ENCODE measurements around the gene SUGCT.
A peak's percentile ranks its signal among the peaks of the same experiment; 100 is the strongest.
"Not testable (repeated sequence)": the region's sequence is repeated elsewhere in the genome, so short reads cannot be mapped to it uniquely, and the experiment has no call there.

Gene SUGCT

GRCh38 chr7:40268810-40269209 is 134.0 kb downstream of the SUGCT start:
- H2BK120ac ChIP-seq (ENCODE audit: insufficient read depth, low read length, poor library complexity); H3K4me2 ChIP-seq (ENCODE audit: low read length); H3K79me1 ChIP-seq (ENCODE audit: low read length); H2AFZ ChIP-seq (ENCODE audit: insufficient read depth, low read length, poor library complexity); H3K4me1 ChIP-seq (ENCODE audit: control insufficient read depth in 1 of 2, insufficient read depth in 2 of 2, low read length in 2 of 2); H4K8ac ChIP-seq (ENCODE audit: low read depth, low read length); H3K27me3 ChIP-seq (ENCODE audit: insufficient read depth, low read length); H4K12ac ChIP-seq (ENCODE audit: low read depth, low read length); H4K91ac ChIP-seq (ENCODE audit: low read depth, low read length); H3K79me2 ChIP-seq (ENCODE audit: control insufficient read depth, insufficient read depth, low read length, poor library complexity); H3K9me3 ChIP-seq (ENCODE audit: insufficient read depth, low read depth, low read length); H3K4ac ChIP-seq (ENCODE audit: low read depth, low read length); H3K36me3 ChIP-seq (ENCODE audit: control insufficient read depth in 1 of 2, insufficient read depth in 2 of 2, low read length in 2 of 2); H3K9ac ChIP-seq (ENCODE audit: low read length); H3K18ac ChIP-seq (ENCODE audit: low read length); H3K14ac ChIP-seq (ENCODE audit: low read length); H2BK5ac ChIP-seq (ENCODE audit: low read depth, low read length, poor library complexity); H2AK5ac ChIP-seq (ENCODE audit: low read length); H2BK12ac ChIP-seq (ENCODE audit: low read length); H3K27ac ChIP-seq (ENCODE audit: low read depth, low read length); H3K23ac ChIP-seq (ENCODE audit: low read length); H3K4me3 ChIP-seq (ENCODE audit: low read depth, low read length): not testable (repeated sequence)
- no CpG with 5 or more reads among the region's 5 CpGs for WGBS (ENCODE audit: extremely low coverage, insufficient coverage, insufficient read length)
- peak in 1 of 2 donors; percentile 20 for DNase-seq

GRCh38 chr7:40276061-40276460 is 141.3 kb downstream of the SUGCT start:
- Histone ChIP-seq H2AFZ (ENCODE audit: insufficient read depth, low read length, poor library complexity) (no peak overlapping the region), H3K79me1 (ENCODE audit: low read length) (no peaks in the 10 kb centered on the region), H4K12ac (ENCODE audit: low read depth, low read length) (no peak overlapping the region), H2BK12ac (ENCODE audit: low read length) (no peak overlapping the region), H3K4me3 (ENCODE audit: low read depth, low read length) (no peak overlapping the region), H3K9me3 (ENCODE audit: insufficient read depth, low read depth, low read length) (no peaks in the 10 kb centered on the region), H2AK5ac (ENCODE audit: low read length) (no peak overlapping the region), H3K27ac (ENCODE audit: low read depth, low read length) (no peak overlapping the region), H3K23ac (ENCODE audit: low read length) (no peak overlapping the region), H3K18ac (ENCODE audit: low read length) (no peak overlapping the region), H3K4ac (ENCODE audit: low read depth, low read length) (no peak overlapping the region), H4K91ac (ENCODE audit: low read depth, low read length) (no peak overlapping the region), H2BK120ac (ENCODE audit: insufficient read depth, low read length, poor library complexity) (no peak overlapping the region), H2BK5ac (ENCODE audit: low read depth, low read length, poor library complexity) (no peak overlapping the region), H4K8ac (ENCODE audit: low read depth, low read length) (no peak overlapping the region), H3K9ac (ENCODE audit: low read length) (no peak overlapping the region), H3K4me2 (ENCODE audit: low read length) (no peak overlapping the region), H3K79me2 (ENCODE audit: control insufficient read depth, insufficient read depth, low read length, poor library complexity) (no peaks in the 10 kb centered on the region), H3K4me1 (ENCODE audit: control insufficient read depth in 1 of 2, insufficient read depth in 2 of 2, low read length in 2 of 2) (no peaks in the 10 kb centered on the region), H3K27me3 (ENCODE audit: insufficient read depth, low read length) (no peaks in the 10 kb centered on the region), H3K36me3 (ENCODE audit: control insufficient read depth in 1 of 2, insufficient read depth in 2 of 2, low read length in 2 of 2) (no peaks in the 10 kb centered on the region), H3K14ac (ENCODE audit: low read length) (no peak overlapping the region)
- no CpG with 5 or more reads among the region's 2 CpGs for WGBS (ENCODE audit: extremely low coverage, insufficient coverage, insufficient read length)
- DNase-seq: no peak

DNA sequence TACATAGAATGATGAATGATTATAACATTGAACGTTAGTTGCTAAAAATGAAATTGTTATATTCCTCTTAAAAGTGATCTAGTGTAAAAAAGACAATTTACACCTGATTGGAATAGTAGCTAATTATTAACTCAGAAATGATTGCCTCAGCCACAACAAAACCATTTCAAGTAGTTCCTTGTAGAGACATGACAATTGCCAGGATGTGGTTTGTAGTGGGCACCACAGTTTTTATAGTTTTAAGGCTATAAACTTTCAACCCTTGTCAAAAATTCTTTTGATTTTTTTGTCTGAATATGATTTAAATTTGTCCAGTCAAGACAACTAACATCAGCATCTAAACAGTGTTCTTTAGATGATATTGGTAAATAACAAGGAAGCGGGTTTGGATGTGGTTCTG is 145.2 kb downstream of the SUGCT start:
- Histone ChIP-seq H3K27ac (ENCODE audit: low read depth, low read length) (no peak overlapping the region), H3K14ac (ENCODE audit: low read length) (no peak overlapping the region), H4K8ac (ENCODE audit: low read depth, low read length) (no peak overlapping the region), H3K4me3 (ENCODE audit: low read depth, low read length) (no peak overlapping the region), H2BK120ac (ENCODE audit: insufficient read depth, low read length, poor library complexity) (no peak overlapping the region), H2BK5ac (ENCODE audit: low read depth, low read length, poor library complexity) (no peak overlapping the region), H3K4me2 (ENCODE audit: low read length) (no peak overlapping the region), H3K9me3 (ENCODE audit: insufficient read depth, low read depth, low read length) (no peaks in the 10 kb centered on the region), H2AK5ac (ENCODE audit: low read length) (no peak overlapping the region), H2BK12ac (ENCODE audit: low read length) (no peak overlapping the region), H3K79me1 (ENCODE audit: low read length) (no peaks in the 10 kb centered on the region), H2AFZ (ENCODE audit: insufficient read depth, low read length, poor library complexity) (no peak overlapping the region), H3K23ac (ENCODE audit: low read length) (no peak overlapping the region), H3K9ac (ENCODE audit: low read length) (no peak overlapping the region), H3K4ac (ENCODE audit: low read depth, low read length) (no peak overlapping the region), H3K18ac (ENCODE audit: low read length) (no peak overlapping the region), H3K36me3 (ENCODE audit: control insufficient read depth in 1 of 2, insufficient read depth in 2 of 2, low read length in 2 of 2) (no peaks in the 10 kb centered on the region), H4K91ac (ENCODE audit: low read depth, low read length) (no peak overlapping the region), H4K12ac (ENCODE audit: low read depth, low read length) (no peak overlapping the region), H3K27me3 (ENCODE audit: insufficient read depth, low read length) (no peaks in the 10 kb centered on the region), H3K79me2 (ENCODE audit: control insufficient read depth, insufficient read depth, low read length, poor library complexity) (no peaks in the 10 kb centered on the region), H3K4me1 (ENCODE audit: control insufficient read depth in 1 of 2, insufficient read depth in 2 of 2, low read length in 2 of 2) (no peaks in the 10 kb centered on the region)
- no peak for DNase-seq
- WGBS (ENCODE audit: extremely low coverage, insufficient coverage, insufficient read length): no CpG with 5 or more reads among the region's 2 CpGs

- Histone ChIP-seq H3K9ac (ENCODE audit: low read length) (no peak overlapping the region), H3K79me1 (ENCODE audit: low read length) (no peaks in the 10 kb centered on the region), H2AFZ (ENCODE audit: insufficient read depth, low read length, poor library complexity) (no peak overlapping the region), H3K23ac (ENCODE audit: low read length) (no peak overlapping the region), H2BK5ac (ENCODE audit: low read depth, low read length, poor library complexity) (no peak overlapping the region), H2AK5ac (ENCODE audit: low read length) (no peak overlapping the region), H3K27ac (ENCODE audit: low read depth, low read length) (no peak overlapping the region), H4K8ac (ENCODE audit: low read depth, low read length) (no peak overlapping the region), H3K79me2 (ENCODE audit: control insufficient read depth, insufficient read depth, low read length, poor library complexity) (no peaks in the 10 kb centered on the region), H2BK120ac (ENCODE audit: insufficient read depth, low read length, poor library complexity) (no peak overlapping the region), H3K4ac (ENCODE audit: low read depth, low read length) (no peak overlapping the region), H3K4me1 (ENCODE audit: control insufficient read depth in 1 of 2, insufficient read depth in 2 of 2, low read length in 2 of 2) (no peaks in the 10 kb centered on the region), H2BK12ac (ENCODE audit: low read length) (no peak overlapping the region), H3K4me2 (ENCODE audit: low read length) (no peak overlapping the region), H3K14ac (ENCODE audit: low read length) (no peak overlapping the region), H3K9me3 (ENCODE audit: insufficient read depth, low read depth, low read length) (no peaks in the 10 kb centered on the region), H3K4me3 (ENCODE audit: low read depth, low read length) (no peak overlapping the region), H3K18ac (ENCODE audit: low read length) (no peak overlapping the region), H3K36me3 (ENCODE audit: control insufficient read depth in 1 of 2, insufficient read depth in 2 of 2, low read length in 2 of 2) (no peaks in the 10 kb centered on the region), H3K27me3 (ENCODE audit: insufficient read depth, low read length) (no peaks in the 10 kb centered on the region), H4K91ac (ENCODE audit: low read depth, low read length) (no peak overlapping the region), H4K12ac (ENCODE audit: low read depth, low read length) (no peak overlapping the region)
- DNase-seq: no peak
- no CpG with 5 or more reads among the region's 2 CpGs for WGBS (ENCODE audit: extremely low coverage, insufficient coverage, insufficient read length)
Measured at GRCh38 chr7:40282858-40283257, 148.1 kb downstream of the SUGCT start.

Data from trophoblast cell (in vitro differentiated cells and primary cell).